Retina (tissue), 1 donor: ENCODE results near the gene ATG7.
A peak's percentile ranks its signal among the peaks of the same experiment; 100 is the strongest.

Experiments
- DNase-seq: peaks from one replicate; pipeline ENCODE4 v3.0.0-alpha.2; 2016

ATG7 gene

GRCh38 chr3:11364181-11364580, 92.0 kb downstream of the ATG7 start:
- no peak for DNase-seq

- DNase-seq: no peak
Observed at GRCh38 chr3:11367143-11367693, 95.0 kb downstream of the ATG7 start.

DNA sequence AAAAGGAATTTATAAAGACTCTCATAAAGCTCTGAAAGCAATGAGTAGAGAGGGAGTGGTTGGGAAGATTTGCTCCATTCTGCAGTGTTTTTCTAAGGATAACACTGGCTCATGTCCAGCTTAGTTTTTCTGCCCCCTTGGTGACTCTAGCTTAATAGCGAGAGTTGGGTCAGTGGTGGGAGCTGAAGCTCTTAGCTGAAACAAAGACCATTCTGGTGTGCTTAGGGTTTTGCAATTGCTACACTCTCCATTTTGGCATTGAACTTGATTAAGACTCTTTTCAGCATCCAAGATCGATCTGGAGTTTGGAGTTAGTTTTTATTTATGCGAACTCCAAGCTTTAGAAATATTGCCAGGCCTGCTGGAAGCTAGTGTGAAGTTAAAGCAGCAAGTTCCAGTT, 98.0 kb downstream of the ATG7 start:
- DNase-seq: no peak

GRCh38 chr3:11370966-11371365, 98.8 kb downstream of the ATG7 start:
- no peak for DNase-seq

- no peak for DNase-seq
Observed at GRCh38 chr3:11371747-11372146, 99.5 kb downstream of the ATG7 start.

- DNase-seq: no peak
Observed at GRCh38 chr3:11373235-11373634, 101.0 kb downstream of the ATG7 start.

DNA sequence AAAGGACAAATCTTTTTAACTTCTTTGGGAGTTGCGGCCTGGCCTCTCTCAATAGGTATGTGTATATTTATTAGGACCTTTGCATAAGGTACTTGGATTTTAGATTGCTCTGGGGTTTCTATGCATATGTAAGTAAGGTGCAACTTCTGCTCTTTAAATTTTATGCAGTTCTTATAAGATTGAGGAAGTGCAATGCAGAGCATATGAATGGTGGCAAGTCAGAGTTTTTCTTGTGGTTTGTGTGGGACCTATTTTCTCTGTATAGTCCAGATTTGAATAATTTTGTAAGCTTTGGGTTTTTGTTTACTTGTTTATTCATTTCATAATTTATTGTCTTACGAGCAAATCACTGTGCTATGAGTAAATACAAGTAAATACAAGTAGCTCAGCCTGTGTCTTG, 101.5 kb downstream of the ATG7 start:
- DNase-seq: no peak

GRCh38 chr3:11375333-11376088, 103.3 kb downstream of the ATG7 start:
- no peak for DNase-seq

DNA sequence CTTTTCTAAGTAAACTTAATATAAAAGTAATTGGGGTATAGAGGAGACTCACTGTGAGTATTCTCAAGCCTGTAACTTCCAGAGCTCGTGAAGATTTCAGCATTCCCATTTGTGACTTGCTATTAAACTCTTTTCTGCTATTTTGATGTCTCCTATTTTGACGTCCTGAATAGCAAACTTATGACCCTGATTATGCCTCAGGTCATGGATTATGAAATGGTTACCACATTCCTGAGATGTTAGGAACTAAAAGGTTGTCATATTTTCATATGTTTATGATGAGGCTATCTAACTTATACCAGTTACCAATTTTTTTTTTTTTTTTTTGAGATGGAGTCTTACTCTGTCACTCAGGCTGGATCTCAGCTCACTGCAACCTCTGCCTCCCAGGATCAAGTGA, 105.5 kb downstream of the ATG7 start:
- no peak for DNase-seq

DNA sequence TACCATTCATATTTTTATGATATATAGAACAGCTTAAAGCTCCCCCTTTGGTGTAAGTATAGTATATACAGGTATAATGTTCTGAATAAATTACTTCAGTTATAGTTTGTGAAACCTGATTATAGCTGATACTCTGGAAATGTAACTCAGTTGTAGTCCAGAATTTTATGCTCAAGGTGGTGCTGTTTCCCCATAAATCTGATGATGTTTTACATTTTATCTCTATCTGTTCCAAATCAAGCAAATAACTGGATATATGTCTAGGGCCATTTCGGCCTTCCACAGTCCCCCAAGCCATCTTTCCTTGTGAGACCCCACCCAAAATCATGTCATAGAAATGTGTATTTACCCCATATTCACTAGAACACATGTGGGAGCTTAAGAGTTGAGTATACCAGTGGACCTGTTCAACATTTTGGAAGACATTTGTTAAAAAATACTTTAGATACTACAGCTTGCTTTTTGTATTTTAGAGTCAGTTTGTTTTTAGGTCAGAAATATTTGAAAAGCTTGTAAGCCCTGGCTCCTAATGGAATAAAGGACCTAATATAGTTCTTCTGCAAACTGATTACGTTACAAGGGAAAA, 107.1 kb downstream of the ATG7 start:
- peak; percentile 52 for DNase-seq

DNA sequence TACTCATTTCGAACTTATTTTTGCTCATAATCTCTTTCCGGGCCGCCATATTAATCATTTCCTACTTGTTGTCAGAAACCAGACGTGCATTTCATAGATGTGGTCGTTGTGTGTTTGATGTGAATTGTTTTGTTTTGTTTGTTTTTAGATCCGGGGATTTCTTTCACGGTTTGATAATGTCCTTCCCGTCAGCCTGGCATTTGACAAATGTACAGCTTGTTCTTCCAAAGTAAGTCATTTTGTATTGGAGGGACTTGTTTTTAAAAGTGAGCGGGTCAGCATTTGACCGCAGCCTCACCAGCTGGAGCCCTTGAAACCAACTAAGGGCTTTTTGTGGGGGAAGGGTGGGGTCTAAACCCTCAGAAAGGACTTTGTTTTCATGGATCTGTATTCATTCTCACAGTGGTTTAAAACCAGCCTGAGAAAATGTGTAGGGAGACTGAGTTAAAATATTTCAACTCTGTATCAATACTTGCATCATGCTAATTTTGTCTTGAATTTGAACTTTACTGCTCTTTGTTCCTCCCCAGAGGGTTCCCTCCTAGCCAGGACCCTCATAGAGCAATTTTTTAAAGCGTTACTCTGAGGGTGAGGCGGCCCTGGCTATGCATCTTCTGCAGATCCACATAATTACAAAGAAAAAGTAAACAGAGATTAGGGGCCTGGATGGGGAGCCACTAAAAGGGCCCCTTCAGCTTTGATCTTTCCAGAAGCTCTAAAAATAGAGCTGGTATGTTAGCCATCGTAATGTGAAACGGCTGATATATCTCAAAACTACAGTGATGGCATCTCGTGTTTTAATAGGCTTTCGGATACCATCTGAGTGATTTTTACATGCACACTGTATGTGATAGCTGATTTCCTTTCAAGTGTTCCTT, 107.9 kb downstream of the ATG7 start:
- DNase-seq: peak; percentile 21

DNA sequence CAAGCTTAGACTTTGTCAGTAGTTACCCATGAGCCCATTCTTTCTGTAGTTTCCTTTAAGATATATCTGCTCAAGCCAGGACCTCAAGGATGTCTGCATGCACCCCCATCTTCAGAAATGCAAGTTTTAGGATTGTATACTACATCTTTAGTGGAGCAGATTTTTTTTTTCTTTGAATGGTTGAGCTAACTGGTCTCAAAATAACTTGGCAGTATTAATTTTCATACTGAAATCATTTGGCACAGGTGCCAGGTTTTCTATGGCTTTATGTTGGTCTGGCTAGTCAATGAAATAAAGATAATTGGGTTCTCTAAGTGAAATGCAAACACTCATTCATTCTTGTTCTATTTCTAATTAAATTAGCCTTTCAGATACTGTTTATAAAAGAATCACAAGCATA, 108.9 kb downstream of the ATG7 start:
- DNase-seq: no peak

- DNase-seq: no peak
Observed at GRCh38 chr3:11381563-11381962, 109.4 kb downstream of the ATG7 start.

DNA sequence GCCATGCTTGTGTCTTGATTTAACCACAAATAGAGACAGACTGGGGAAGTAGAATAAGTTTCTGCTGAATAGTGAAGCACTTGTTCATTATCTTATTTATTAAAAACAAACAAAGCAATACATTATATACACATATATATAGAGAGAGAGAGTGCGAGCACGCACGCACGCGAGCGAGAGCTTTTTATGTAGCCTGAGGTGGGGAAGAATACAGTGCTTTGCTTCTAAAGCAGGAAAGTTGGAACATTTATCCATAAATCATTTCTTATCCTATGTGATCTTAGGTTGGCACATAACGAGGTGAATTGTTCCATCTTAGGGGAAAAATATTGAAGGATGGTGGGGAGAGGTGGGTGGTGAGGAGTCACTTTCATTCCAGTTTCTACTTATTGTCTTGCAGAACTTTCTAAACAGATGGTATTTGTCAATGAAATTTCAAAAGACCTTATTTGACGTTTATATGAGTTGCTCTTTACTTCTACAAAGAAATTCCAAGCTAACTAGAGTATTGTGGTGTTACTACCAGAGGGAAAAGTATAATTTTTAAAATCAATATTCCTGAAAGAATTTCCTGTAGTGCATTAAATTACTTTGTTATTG, 110.0 kb downstream of the ATG7 start:
- DNase-seq: no peak

DNA sequence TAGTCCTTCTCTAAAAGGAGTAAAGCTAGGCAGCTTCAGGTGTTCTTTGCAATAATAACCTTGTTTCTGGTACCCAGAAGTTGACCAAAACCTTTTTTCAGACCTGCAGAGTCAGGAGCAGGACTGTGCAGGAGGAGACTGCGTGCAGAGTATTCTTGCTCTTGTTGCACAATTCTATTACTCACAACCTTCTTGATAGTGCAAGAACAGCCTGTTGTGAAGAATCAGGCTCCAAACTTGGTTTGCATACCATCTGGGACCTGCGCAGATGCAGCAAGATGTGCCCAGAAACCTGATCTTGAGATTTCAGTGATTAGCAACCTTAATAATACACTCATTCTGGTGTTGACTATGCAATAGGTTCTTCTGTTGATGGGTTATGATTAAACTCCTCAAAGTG, 111.9 kb downstream of the ATG7 start:
- no peak for DNase-seq

- DNase-seq: no peak
Observed at GRCh38 chr3:11385326-11385725, 113.1 kb downstream of the ATG7 start.

GRCh38 chr3:11385891-11386290, 113.7 kb downstream of the ATG7 start:
- no peak for DNase-seq

DNA sequence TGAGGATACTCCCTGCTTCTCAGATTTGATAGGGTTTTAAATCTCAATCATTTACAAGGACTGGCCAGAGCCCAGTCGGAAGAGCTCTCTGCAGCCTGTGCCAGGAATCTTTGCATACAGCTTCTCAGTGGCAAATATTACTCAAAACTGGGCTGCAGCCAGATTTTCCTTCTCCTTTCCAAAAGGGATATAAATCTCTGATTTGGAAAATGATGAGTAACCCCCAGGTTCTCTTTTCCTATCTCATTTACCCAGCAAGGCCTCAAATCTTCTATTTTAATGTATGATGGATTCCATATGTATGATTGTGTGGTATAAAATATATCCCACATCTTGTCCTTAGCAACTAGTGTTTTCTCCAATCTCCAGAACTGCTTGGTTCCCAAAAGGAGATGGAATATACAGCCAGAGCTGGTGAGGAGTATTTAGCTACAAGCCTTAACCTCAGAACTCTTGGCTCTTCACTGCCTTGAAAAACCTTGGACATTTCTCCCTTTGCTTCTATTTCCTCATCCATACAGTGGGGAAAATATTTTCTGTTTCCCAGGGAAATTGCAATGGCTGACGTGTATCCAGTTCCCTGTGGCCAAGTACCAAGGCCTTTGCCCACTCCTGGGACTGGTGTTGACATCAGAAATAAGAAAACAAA, 114.4 kb downstream of the ATG7 start:
- no peak for DNase-seq

DNA sequence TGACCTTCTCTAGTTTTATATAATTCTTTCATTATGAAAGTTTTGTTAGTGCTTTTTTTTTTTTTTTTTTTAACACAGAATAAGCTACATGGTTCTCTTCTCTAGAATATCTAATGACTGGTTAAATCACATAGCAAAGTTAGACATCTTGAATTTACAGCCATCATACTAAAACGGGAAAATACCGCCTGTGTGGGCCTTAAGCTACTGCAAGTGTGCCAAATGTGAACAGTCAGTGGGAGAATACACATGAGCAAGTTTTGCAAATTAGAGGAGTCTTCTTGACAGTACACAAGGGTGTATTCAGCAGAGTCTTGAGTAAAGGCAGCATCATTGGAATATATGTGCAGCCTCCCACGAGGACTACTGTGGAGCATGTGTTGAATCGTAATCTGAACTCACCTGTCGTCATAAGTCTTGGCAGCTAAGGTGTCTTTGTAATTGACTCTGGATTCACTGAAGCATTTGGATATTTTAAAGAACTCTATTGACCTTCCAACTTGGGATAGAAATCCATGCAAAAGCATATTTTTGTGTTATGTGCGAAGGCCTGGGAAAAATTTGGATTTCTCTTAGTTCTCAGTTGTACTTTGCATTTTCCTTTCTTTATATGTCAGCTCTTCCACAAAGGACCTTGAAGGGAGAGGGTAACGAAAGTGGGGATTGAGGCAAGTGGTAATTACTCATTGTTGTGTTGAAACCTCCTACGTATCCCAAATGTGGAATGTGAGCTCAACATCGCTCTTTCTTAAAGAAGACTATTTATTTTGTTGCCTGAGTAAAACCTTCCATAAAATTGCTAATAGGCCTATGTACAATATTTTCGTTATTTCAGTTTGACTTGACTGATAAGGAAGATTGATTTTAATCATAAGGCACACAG, 117.4 kb downstream of the ATG7 start:
- no peak for DNase-seq

DNA sequence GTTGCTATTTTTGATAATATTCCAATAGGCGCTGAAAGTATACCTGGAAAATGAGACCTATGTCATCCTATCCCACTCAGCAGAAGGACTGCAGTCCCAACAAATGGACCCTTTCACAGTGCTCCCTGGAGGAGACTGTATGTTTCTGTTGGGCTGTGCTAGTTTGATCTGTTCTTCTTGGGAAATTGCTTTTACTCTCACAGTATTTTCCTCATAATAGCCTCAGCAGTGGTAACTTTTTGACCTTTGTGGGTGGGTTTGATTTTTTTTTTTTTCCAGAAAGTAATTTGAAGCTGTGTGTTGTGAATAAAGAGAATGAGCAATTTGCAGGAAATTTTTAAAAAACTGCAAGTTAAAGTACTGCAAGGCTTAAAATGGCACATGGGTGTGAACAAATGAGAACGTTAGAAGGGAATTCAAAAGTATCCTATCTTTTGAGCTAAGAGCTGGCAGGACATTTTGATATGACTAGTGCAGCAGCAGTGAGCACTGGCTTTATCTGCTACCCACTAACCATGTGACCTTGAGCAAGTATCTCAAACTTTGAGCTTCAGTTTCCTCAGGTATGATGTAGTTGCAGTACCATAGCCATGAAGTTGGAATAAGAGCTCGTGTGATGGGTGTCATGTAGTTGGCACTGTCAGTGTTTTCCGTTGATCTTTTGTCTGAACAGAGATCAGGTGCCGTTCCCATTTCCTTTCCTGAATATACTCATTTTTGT, 118.4 kb downstream of the ATG7 start:
- no peak for DNase-seq
